ENCODE measurements around the gene PRSS8. TPM values are rescaled to one million over a fixed set of nuclear protein-coding genes. Genes with fewer than 3 reads are reported as not detected.
A peak's percentile ranks its signal among the peaks of the same experiment; 100 is the strongest.

Gene PRSS8
- total RNA-seq, 1 donor from 2014 or later = 26.0 TPM

DNA sequence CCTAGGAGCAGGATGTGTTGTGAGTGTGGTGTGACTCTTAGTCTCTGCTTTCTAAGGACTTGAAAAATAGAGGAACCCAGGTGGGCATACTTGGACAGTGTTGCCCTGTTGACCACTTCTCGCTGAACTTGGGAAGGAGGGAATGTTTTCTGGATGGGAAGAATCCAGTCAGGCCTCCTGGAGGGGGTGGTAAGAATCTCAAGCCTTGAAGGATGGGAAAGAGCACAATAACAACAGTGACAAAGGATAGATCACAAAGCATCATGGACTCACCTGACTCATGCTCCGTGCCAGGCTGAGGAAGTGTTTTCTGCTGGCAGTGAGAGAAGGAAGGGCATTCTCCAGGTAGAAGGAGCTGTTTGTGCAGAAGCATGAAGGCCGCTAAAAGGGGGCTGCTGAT lies 9.7 kb downstream of the PRSS8 start:
- H3K9me3 ChIP-seq = no peaks in the 10 kb centered on the region
- H3K4me1 ChIP-seq = peaks cover 23% of the 10 kb centered on the region
- TF ChIP-seq POLR2A (IDR thresholded peaks at IDR 0.05) = no peak
- no peaks in the 10 kb centered on the region for H3K27me3 ChIP-seq
- no peak for DNase-seq (ENCODE audit: extremely low spot score in 2 of 2)
- H3K27ac ChIP-seq = no peak overlapping the region
- intact Hi-C loops (cut with DNase I) = no loop called here
- no peak overlapping the region for H3K4me3 ChIP-seq
- peaks cover 0 to 39% of the 10 kb centered on the region in 2 donors for H3K36me3 ChIP-seq

- Histone ChIP-seq H3K4me1 (peaks cover 29% of the 10 kb centered on the region), H3K9me3 (no peaks in the 10 kb centered on the region), H3K27me3 (no peaks in the 10 kb centered on the region), H3K27ac (no peak overlapping the region), H3K36me3 (peaks cover 0 to 30% of the 10 kb centered on the region in 2 donors), H3K4me3 (no peak overlapping the region)
- no peak for DNase-seq (ENCODE audit: extremely low spot score in 2 of 2)
- TF ChIP-seq, protein P1, sequence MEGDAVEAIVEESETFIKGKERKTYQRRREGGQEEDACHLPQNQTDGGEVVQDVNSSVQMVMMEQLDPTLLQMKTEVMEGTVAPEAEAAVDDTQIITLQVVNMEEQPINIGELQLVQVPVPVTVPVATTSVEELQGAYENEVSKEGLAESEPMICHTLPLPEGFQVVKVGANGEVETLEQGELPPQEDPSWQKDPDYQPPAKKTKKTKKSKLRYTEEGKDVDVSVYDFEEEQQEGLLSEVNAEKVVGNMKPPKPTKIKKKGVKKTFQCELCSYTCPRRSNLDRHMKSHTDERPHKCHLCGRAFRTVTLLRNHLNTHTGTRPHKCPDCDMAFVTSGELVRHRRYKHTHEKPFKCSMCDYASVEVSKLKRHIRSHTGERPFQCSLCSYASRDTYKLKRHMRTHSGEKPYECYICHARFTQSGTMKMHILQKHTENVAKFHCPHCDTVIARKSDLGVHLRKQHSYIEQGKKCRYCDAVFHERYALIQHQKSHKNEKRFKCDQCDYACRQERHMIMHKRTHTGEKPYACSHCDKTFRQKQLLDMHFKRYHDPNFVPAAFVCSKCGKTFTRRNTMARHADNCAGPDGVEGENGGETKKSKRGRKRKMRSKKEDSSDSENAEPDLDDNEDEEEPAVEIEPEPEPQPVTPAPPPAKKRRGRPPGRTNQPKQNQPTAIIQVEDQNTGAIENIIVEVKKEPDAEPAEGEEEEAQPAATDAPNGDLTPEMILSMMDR (IDR thresholded peaks at IDR 0.05) = no peak
- no peak for TF ChIP-seq POLR2A (IDR thresholded peaks at IDR 0.05)
- no peak for TF ChIP-seq POLR2AphosphoS5 (IDR thresholded peaks at IDR 0.05; ENCODE audit: insufficient read depth in 1 of 2, low read depth in 1 of 2)
- intact Hi-C loops (cut with DNase I) = no loop called here
These were observed 15.4 kb downstream of the PRSS8 start for GRCh38 chr16:31120129-31120528.

DNA sequence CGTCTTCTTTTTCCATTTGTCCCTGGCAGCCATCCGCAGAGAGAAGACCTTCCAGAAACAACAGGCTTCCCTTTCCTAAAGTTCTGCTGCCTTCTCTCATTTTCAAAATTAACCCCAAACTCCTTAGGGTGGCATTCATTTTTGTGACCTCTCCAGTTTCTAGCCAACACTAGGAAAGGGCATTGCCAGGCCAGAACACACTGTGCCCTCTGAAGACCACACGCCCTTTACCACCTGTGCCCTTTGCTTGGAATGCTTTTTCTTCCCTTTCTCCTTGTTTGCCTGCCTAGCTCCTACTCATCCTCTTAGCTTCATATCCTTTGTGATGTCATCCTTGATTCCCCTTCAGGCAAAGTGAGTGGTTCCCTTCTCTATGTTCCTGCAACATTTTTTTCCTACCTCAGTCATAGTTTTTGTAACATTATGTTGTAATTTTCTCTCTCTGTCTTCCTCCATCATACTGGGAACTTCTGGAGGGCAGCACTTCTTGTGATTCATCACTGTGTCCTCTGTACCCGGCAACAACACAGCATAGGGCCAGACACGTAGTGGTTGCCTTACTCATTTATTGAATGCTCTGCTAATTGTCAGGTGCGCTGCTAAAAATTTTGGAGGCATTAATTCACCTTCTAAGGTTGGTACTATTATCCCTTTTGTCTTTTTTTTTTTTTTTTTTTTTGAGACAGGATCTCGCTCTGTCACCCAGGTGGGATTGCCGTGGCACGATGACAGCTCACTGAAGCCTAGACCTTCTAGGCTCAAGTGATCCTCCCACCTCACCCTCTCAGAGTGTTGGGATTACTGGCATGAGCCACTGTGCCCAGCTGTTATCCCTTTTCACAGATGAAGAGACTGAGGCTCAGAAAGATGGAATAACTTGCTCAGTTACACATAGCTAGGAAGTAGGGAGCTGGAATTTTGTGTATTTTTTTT lies 17.0 kb downstream of the PRSS8 start:
- peak in 1 of 2 donors; percentile 82 for DNase-seq (ENCODE audit: extremely low spot score in 2 of 2)
- peak overlapping the region; percentile 91 for H3K27ac ChIP-seq
- peaks cover 29% of the 10 kb centered on the region for H3K4me1 ChIP-seq
- H3K4me3 ChIP-seq = peak overlapping the region; percentile 66 to 77
- intact Hi-C loops (cut with DNase I) = no loop called here
- no peaks in the 10 kb centered on the region for H3K27me3 ChIP-seq
- no peaks in the 10 kb centered on the region for H3K9me3 ChIP-seq
- peaks cover 0 to 30% of the 10 kb centered on the region in 2 donors for H3K36me3 ChIP-seq
- peak in 1 of 2 donors; percentile 32 for TF ChIP-seq POLR2AphosphoS5 (IDR thresholded peaks at IDR 0.05; ENCODE audit: insufficient read depth in 1 of 2, low read depth in 1 of 2)
- TF ChIP-seq, protein P1 (IDR thresholded peaks at IDR 0.05) = no peak

GRCh38 chr16:31117384-31118222 lies 17.9 kb downstream of the PRSS8 start, which contains the start of gene KAT8:
Gene KAT8, plus strand, starts transcription at chr16:31117664. Its CDS starts 18 bp downstream, at chr16:31117682.
- Histone ChIP-seq H3K4me3 (peak within 1 kb of the TSS; percentile 66 to 77), H3K36me3 (peaks cover 0 to 27% of the 10 kb centered on the region in 2 donors), H3K4me1 (peaks cover 29% of the 10 kb centered on the region), H3K9me3 (no peaks in the 10 kb centered on the region), H3K27ac (peak within 1 kb of the TSS; percentile 91), H3K27me3 (no peaks in the 10 kb centered on the region)
- peak in 1 of 2 donors; percentile 99 for DNase-seq (ENCODE audit: extremely low spot score in 2 of 2)
- TF ChIP-seq POLR2AphosphoS5 (IDR thresholded peaks at IDR 0.05; ENCODE audit: insufficient read depth in 1 of 2, low read depth in 1 of 2) = peak in 1 of 2 donors; percentile 87
- TF ChIP-seq, protein P1 (IDR thresholded peaks at IDR 0.05) = peak in 1 of 3 experiments; percentile 8
- TF ChIP-seq POLR2A (IDR thresholded peaks at IDR 0.05) = peak in 1 of 2 donors; percentile 86
- intact Hi-C loops (cut with DNase I) = no loop called here

GRCh38 chr16:31114468-31114867 lies 21.1 kb downstream of the PRSS8 start:
- no peak for DNase-seq (ENCODE audit: extremely low spot score in 2 of 2)
- no peak overlapping the region for H3K4me3 ChIP-seq
- intact Hi-C loops (cut with DNase I) = no loop called here
- peaks cover 31% of the 10 kb centered on the region for H3K4me1 ChIP-seq
- H3K9me3 ChIP-seq = no peaks in the 10 kb centered on the region
- no peak overlapping the region for H3K27ac ChIP-seq
- H3K36me3 ChIP-seq = peaks cover 0 to 30% of the 10 kb centered on the region in 2 donors
- no peaks in the 10 kb centered on the region for H3K27me3 ChIP-seq
- TF ChIP-seq POLR2A (IDR thresholded peaks at IDR 0.05) (no peak), POLR2AphosphoS5 (IDR thresholded peaks at IDR 0.05; ENCODE audit: insufficient read depth in 1 of 2, low read depth in 1 of 2) (no peak)
- TF ChIP-seq, protein P1 (IDR thresholded peaks at IDR 0.05) = no peak

Data from vagina (tissue), 2 donors.